SW 1271 (cell line): ENCODE results near the gene TMEM208.
A peak's percentile ranks its signal among the peaks of the same experiment; 100 is the strongest.

ENCODE experiments used
- DNase-seq, 2 experiments: peaks; one replicate each; lab custom pipeline; 2025; lab: John Stamatoyannopoulos, UW

The TMEM208 gene

GRCh38 chr16:67250045-67250327 is 23.1 kb downstream of the TMEM208 start:
- DNase-seq, result no peak

DNA sequence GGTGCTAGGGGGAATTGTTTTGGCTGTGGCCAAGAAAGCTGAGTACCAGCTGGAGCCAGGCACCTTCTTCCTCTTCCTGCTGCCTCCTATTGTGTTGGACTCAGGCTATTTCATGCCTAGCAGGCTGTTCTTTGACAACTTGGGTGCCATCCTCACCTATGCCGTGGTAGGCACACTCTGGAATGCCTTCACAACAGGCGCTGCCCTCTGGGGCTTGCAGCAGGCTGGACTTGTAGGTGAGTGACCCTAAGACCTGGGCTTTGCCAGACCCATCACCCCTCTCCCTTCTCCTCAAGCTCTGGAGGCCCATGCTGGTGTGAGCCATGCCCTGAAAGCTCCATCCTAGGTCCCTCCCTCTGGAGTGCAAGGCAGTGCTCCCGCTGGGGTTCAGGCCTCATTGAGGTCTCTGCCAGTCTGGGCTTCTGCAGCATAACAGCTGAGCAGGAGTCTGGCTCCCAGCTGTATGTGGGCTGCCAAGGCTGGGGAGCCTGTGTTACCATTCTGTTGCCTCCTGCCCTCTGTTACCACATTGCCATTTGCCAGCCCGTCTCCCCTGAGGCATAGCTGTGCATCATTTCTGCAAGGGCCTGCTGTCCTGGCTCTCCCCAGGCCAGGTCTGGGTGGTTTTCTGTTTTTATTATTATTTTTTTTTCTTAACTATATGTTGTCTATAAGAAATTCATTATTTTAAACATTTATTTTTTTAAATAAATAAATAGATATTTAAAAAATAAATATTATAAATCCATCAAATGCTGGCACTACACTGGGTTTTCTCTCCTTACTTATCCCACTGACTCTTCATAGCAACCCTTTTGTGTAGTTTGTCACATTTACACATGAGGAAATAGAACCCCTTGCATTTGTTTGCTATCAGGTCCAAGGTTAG is 25.9 kb downstream of the TMEM208 start:
- DNase-seq, result no peak

- DNase-seq, result no peak
These were observed 28.0 kb downstream of the TMEM208 start for GRCh38 chr16:67254801-67255552.

DNA sequence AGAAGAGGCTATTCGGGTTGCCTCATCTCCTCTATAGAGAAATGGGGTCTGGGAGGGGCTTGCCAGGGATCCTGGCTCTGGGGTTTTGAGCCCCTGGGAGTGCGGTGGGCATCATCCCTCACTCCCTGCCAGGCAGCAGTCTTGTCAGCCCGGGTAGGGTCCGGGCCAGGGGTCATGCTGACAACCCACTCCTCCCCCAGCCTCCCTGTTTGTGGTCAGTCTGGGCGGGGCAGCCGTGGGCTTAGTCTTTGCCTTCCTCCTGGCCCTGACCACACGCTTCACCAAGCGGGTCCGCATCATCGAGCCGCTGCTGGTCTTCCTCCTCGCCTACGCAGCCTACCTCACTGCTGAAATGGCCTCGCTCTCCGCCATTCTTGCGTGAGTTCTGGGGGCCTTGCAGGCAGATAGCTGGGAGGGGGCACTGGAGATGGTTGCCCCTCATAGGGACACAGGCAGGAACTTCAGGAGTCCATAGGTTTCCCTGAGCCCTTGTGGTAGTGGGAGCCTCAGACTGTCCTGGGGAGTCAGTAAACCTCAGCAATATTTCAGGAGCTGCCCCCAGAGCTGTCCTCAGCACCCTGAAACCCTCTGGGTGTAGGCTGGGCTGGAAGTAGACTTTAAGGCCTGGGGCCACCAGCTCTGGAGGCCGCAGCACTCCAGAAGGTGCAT is 28.8 kb downstream of the TMEM208 start:
- no peak for DNase-seq

GRCh38 chr16:67256701-67257230 is 29.8 kb downstream of the TMEM208 start:
- no peak for DNase-seq

DNA sequence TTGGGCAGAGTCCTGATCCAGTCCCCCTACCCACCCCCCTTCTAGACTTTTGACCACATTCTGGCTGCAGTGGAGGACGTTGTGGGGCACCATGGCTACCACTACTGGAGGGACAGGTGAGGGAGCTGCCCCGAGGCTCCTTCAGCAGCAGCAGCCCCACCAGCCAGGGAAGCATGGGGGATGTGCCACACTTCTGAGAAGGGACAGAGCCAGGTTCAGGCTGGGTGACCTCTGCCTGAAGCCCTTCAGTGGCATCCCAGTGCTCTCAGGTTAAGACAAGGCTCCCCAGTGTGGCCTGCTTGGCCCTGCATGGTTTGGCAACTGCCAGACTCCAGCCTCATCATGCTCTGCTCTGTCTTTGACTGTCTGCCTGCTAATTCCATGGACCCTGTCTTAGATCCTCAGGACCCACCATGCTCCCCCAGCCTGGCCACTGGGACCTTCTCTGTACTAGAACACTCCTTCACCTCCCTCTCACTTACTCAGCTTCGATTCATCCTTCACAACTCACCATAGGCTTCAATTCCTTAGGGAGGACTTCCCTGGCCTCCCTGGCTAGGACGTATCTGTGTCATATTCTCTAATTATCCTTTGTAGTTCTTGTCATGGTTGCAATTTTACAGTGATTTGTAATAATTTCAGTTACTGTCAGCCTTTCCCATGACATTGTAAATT is 30.7 kb downstream of the TMEM208 start:
- DNase-seq, result no peak

GRCh38 chr16:67258161-67258835 is 31.4 kb downstream of the TMEM208 start:
- no peak for DNase-seq

GRCh38 chr16:67259705-67260104 is 32.8 kb downstream of the TMEM208 start:
- no peak for DNase-seq

- DNase-seq, result peak in 1 of 2 experiments; percentile 47
These were observed 33.6 kb downstream of the TMEM208 start for GRCh38 chr16:67260426-67261063.

- no peak for DNase-seq
These were observed 36.3 kb downstream of the TMEM208 start for GRCh38 chr16:67263201-67263600.

DNA sequence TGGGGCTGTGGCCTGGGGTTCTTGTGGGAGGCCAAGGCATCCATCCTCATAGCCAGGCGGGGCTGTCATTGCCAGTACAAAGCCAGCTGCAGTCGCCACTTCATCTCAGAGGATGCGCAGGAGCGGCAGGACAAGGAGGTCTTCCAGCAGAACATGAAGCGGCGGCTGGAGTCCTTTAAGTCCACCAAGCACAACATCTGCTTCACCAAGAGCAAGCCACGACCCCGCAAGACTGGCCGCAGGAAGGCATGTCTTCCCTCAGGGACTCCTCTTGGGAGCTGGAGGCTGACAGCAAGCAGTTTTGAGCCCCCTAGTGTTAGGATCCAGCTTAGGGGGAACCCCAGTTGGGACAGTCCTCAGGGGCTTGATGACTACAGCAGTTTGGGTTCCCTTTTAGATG is 37.3 kb downstream of the TMEM208 start:
- DNase-seq, result no peak

DNA sequence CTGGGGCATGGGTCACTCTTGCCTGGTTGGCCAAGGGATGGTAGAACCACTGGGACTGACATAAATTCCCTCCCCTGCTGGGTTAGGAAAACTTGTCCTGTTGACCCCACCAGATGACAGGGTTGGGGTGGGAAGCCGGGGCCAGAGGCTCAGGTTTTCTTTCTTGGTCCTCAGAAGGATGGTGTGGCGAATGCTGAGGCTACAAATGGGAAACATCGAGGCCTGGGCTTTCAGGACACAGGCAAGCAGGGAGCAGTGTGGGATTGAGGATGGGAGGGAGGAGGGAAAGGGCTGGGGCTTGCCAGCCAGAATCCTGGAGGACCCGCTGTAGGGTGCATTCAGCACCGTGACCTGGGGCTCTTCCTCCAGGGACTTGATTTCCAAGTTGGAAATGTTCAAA is 37.9 kb downstream of the TMEM208 start:
- DNase-seq, result no peak

DNA sequence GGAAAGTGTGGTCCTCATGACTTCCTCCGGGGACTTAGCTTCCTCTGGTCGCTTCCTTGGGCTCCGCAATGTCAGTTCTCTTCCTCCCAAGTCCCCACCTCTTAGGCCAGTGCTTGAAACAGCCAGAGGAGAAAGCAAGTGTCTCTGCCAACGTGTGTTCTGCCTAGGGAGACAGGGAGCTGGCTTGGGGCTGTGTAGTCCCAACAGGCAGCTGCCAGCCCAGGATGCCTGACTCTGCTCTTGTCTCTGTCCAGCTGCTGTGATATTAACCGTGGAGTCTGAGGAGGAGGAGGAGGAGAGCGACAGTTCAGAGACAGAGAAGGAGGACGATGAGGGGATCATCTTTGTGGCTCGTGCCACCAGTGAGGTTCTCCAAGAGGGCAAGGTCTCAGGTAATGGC is 38.9 kb downstream of the TMEM208 start:
- no peak for DNase-seq

GRCh38 chr16:67268136-67268579 is 41.2 kb downstream of the TMEM208 start:
- peak; percentile 76 to 89 for DNase-seq

- DNase-seq, result no peak
These were observed 42.8 kb downstream of the TMEM208 start for GRCh38 chr16:67269766-67270165.

- DNase-seq, result no peak
These were observed 44.0 kb downstream of the TMEM208 start for GRCh38 chr16:67270931-67271338.

GRCh38 chr16:67271446-67271845 is 44.5 kb downstream of the TMEM208 start:
- DNase-seq, result no peak

DNA sequence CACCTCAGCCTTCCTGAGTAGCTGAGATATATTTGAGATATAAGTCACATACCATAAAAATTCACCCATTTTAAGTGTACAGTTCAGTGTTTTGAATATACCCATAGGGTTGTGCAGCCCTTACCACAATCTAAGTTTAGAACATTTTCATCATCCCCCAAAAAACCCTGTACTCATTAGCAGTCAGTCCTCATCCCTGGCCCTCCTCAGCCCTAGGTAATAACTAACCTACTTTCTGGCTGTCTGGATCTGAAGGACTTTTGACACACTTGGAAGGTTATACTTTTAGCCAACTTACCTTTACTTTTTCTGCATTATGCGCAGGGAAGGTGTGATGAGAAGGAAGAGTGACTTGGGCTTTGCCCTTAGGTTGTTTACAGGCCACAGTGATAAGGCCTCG is 48.4 kb downstream of the TMEM208 start:
- DNase-seq, result no peak

DNA sequence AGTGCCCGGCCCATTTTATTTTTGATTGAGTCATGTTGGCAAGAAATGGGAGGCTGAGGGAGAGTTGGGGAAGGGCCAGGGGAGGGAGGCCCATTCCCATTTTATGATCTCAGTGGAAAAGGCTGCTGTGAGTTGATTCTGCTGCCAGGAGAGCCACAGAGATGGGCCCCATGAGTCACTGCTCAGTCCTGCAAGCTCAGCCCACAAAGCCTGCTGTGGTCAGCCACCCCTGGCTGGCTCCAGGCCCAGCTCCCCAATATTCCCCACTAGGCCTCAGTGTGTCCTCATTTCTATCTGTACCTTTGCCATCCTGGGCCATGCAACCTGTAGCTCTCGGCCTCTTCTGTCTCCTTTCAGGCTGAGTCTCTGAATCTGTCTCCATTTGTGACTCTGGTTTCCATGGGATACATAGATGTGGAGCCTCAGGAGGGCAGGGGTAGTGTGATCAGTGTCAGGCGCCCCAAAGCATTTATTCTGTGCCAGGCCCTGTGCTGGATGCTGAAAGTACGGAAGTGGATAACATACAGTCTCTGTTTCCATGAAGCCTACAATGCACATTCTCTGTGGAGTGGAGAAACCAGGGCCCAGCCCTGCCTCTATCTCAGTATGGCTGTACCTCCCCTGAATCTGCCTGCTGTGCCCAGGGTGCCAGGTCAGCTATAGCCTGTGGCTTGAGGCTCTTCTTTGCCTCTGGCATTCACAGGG is 50.5 kb downstream of the TMEM208 start:
- DNase-seq, result peak; percentile 70 to 80
